Skeletal muscle tissue (tissue), 5 donors: ENCODE data around the gene MYOF. TPM values are rescaled to one million over a fixed set of nuclear protein-coding genes. Genes with fewer than 3 reads are reported as not detected.

Experiments used
- H3K27ac ChIP-seq: one replicate; pipeline ENCODE4 v1.7.0; 2013; ENCODE audit warnings: mild to moderate bottlenecking, low read depth, low read length, inconsistent platforms
- H3K27me3 ChIP-seq, 3 donors: one replicate each; pipeline ENCODE4 v1.7.0; 2013; ENCODE audit warnings: low read length in 3 of 3; ENCODE audit not compliant: control insufficient read depth in 3 of 3, insufficient read depth in 3 of 3
- H3K36me3 ChIP-seq, 3 donors: one replicate each; pipeline ENCODE4 v1.7.0; 2013; ENCODE audit warnings: low read length in 3 of 3; ENCODE audit not compliant: control insufficient read depth in 3 of 3, insufficient read depth in 3 of 3
- H3K4me1 ChIP-seq, 3 donors: one replicate each; pipeline ENCODE4 v1.7.0; 2013; ENCODE audit warnings: low read length in 3 of 3, mild to moderate bottlenecking in 3 of 3; ENCODE audit not compliant: control insufficient read depth in 3 of 3, insufficient read depth in 3 of 3
- H3K4me3 ChIP-seq, 3 donors: one replicate each; pipeline ENCODE4 v1.7.0; 2013; ENCODE audit warnings: low read length in 3 of 3
- H3K9ac ChIP-seq, 3 donors: one replicate each; pipeline ENCODE4 v1.7.0; 2013; ENCODE audit warnings: low read length in 3 of 3, mild to moderate bottlenecking in 3 of 3, moderate library complexity in 2 of 3, low read depth in 1 of 3
- H3K9me3 ChIP-seq, 3 donors: one replicate each; pipeline ENCODE4 v1.7.0; 2013; ENCODE audit warnings: low read length in 3 of 3; ENCODE audit not compliant: control insufficient read depth in 3 of 3
- small RNA-seq: library from RNA; depleted of rRNA; stranded (forward); fragments of <200 nt; gene quantifications from one replicate; pipeline ENCODE3, GENCODE V24; 2014
- total RNA-seq: library from RNA; depleted of rRNA; stranded (reverse); fragments of >200 nt; gene quantifications from one replicate; pipeline ENCODE4 v1.2.3, GENCODE V29; 2014
- donor health status: Osteomylitis.

MYOF gene
- total RNA-seq, 1 donor from 2014 or later = 45.4 TPM

DNA sequence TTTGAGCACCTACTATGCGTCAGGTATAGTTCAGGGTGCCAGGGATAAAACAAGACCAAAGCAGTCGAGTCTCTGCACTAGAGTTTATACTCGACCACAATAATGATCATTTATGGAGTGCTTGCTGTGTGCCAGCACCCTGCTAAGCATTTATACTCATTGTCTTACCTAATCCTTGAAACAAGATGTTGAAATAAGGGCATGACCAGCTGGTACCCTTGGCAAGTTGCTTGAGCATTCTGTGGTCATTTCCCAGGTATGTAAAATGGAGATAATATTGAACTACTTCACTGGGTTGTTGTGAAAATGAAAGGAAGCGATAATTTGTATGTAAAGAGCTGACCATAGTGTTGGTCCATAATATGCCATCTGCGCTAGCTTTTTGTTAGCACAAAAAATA lies 223.0 kb downstream of the MYOF start:
- H3K27me3 ChIP-seq = no peaks in the 10 kb centered on the region
- H3K36me3 ChIP-seq = no peaks in the 10 kb centered on the region
- H3K9me3 ChIP-seq = no peaks in the 10 kb centered on the region
- H3K27ac ChIP-seq = no peak overlapping the region
- no peaks in the 10 kb centered on the region for H3K4me1 ChIP-seq
- H3K9ac ChIP-seq = no peak overlapping the region
- H3K4me3 ChIP-seq = no peak overlapping the region

Small RNA genes lying within 50 kb of the gene (small RNA-seq; reads per million reads assigned to genes)
- not detected for gene RNA5SP323

Other genes starting within 250 kb of the MYOF start
- 4.7 TPM for gene CEP55, start 14.3 kb upstream of the MYOF start, total RNA-seq
- 0.52 TPM for gene FFAR4, start 84.3 kb upstream of the MYOF start, total RNA-seq
- 12.5 TPM for gene RBP4, start 118.9 kb upstream of the MYOF start, total RNA-seq
- gene PDE6C, start 130.2 kb upstream of the MYOF start, total RNA-seq = not detected
- 15.1 TPM for gene FRA10AC1, start 220.3 kb upstream of the MYOF start, total RNA-seq